ENCODE measurements around the gene CXADR. TPM values are rescaled to one million over a fixed set of nuclear protein-coding genes. Genes with fewer than 3 reads are reported as not detected.
"Not testable (repeated sequence)": the region's sequence is repeated elsewhere in the genome, so short reads cannot be mapped to it uniquely, and the experiment has no call there.

The CXADR gene
- total and polyA plus RNA-seq, 2 donors: 3.2 to 5.6 TPM

- H3K4me3 ChIP-seq (ENCODE audit: low read length in 2 of 2): no peak overlapping the region
- no peak for DNase-seq (ENCODE audit: low read depth in 6 of 9, low spot score in 9 of 9)
- no peaks in the 10 kb centered on the region for H3K36me3 ChIP-seq (ENCODE audit: control insufficient read depth in 2 of 2, insufficient read depth in 2 of 2, low read length in 1 of 2)
- no peak overlapping the region for H3K27ac ChIP-seq (ENCODE audit: low read depth in 1 of 2, low read length in 1 of 2)
- H3K9me3 ChIP-seq (ENCODE audit: control insufficient read depth in 2 of 2, insufficient read depth in 1 of 2, low read length in 1 of 2): no peaks in the 10 kb centered on the region
- no peaks in the 10 kb centered on the region for H3K27me3 ChIP-seq (ENCODE audit: control insufficient read depth in 2 of 2, insufficient read depth in 1 of 2, low read length in 1 of 2)
- H3K4me1 ChIP-seq (ENCODE audit: control insufficient read depth in 2 of 2, insufficient read depth in 2 of 2, low read length in 2 of 2): no peaks in the 10 kb centered on the region
- WGBS: 96% methylated on average over 2 of the region's 2 CpGs
Observed at GRCh38 chr21:17495680-17496079, 17.2 kb upstream of the CXADR start.

- Histone ChIP-seq H3K36me3 (ENCODE audit: control insufficient read depth in 2 of 2, insufficient read depth in 2 of 2, low read length in 1 of 2) (no peaks in the 10 kb centered on the region), H3K9me3 (ENCODE audit: control insufficient read depth in 2 of 2, insufficient read depth in 1 of 2, low read length in 1 of 2) (no peaks in the 10 kb centered on the region), H3K4me1 (ENCODE audit: control insufficient read depth in 2 of 2, insufficient read depth in 2 of 2, low read length in 2 of 2) (no peaks in the 10 kb centered on the region), H3K4me3 (ENCODE audit: low read length in 2 of 2) (no peak overlapping the region), H3K27me3 (ENCODE audit: control insufficient read depth in 2 of 2, insufficient read depth in 1 of 2, low read length in 1 of 2) (no peaks in the 10 kb centered on the region), H3K27ac (ENCODE audit: low read depth in 1 of 2, low read length in 1 of 2) (no peak overlapping the region)
- DNase-seq (ENCODE audit: low read depth in 6 of 9, low spot score in 9 of 9): no peak
Observed at GRCh38 chr21:17497316-17497715, 15.5 kb upstream of the CXADR start.

GRCh38 chr21:17498586-17498985 lies 14.3 kb upstream of the CXADR start:
- no peak overlapping the region for H3K27ac ChIP-seq (ENCODE audit: low read depth in 1 of 2, low read length in 1 of 2)
- H3K4me3 ChIP-seq (ENCODE audit: low read length in 2 of 2): no peak overlapping the region
- H3K36me3 ChIP-seq (ENCODE audit: control insufficient read depth in 2 of 2, insufficient read depth in 2 of 2, low read length in 1 of 2): no peaks in the 10 kb centered on the region
- H3K4me1 ChIP-seq (ENCODE audit: control insufficient read depth in 2 of 2, insufficient read depth in 2 of 2, low read length in 2 of 2): no peaks in the 10 kb centered on the region
- DNase-seq (ENCODE audit: low read depth in 6 of 9, low spot score in 9 of 9): no peak
- no peaks in the 10 kb centered on the region for H3K27me3 ChIP-seq (ENCODE audit: control insufficient read depth in 2 of 2, insufficient read depth in 1 of 2, low read length in 1 of 2)
- WGBS: 93% methylated on average over 2 of the region's 2 CpGs
- no peaks in the 10 kb centered on the region for H3K9me3 ChIP-seq (ENCODE audit: control insufficient read depth in 2 of 2, insufficient read depth in 1 of 2, low read length in 1 of 2)

GRCh38 chr21:17501107-17502006 lies 11.5 kb upstream of the CXADR start:
- no peak overlapping the region for H3K27ac ChIP-seq (ENCODE audit: low read depth in 1 of 2, low read length in 1 of 2)
- 85% methylated on average over 4 of the region's 4 CpGs for WGBS
- no peak overlapping the region for H3K4me3 ChIP-seq (ENCODE audit: low read length in 2 of 2)
- H3K9me3 ChIP-seq (ENCODE audit: control insufficient read depth in 2 of 2, insufficient read depth in 1 of 2, low read length in 1 of 2): no peaks in the 10 kb centered on the region
- no peaks in the 10 kb centered on the region for H3K4me1 ChIP-seq (ENCODE audit: control insufficient read depth in 2 of 2, insufficient read depth in 2 of 2, low read length in 2 of 2)
- no peaks in the 10 kb centered on the region for H3K27me3 ChIP-seq (ENCODE audit: control insufficient read depth in 2 of 2, insufficient read depth in 1 of 2, low read length in 1 of 2)
- H3K36me3 ChIP-seq (ENCODE audit: control insufficient read depth in 2 of 2, insufficient read depth in 2 of 2, low read length in 1 of 2): no peaks in the 10 kb centered on the region
- DNase-seq (ENCODE audit: low read depth in 6 of 9, low spot score in 9 of 9): no peak

- DNase-seq (ENCODE audit: low read depth in 6 of 9, low spot score in 9 of 9); H3K36me3 ChIP-seq (ENCODE audit: control insufficient read depth in 2 of 2, insufficient read depth in 2 of 2, low read length in 1 of 2); H3K27me3 ChIP-seq (ENCODE audit: control insufficient read depth in 2 of 2, insufficient read depth in 1 of 2, low read length in 1 of 2); H3K27ac ChIP-seq (ENCODE audit: low read depth in 1 of 2, low read length in 1 of 2); H3K9me3 ChIP-seq (ENCODE audit: control insufficient read depth in 2 of 2, insufficient read depth in 1 of 2, low read length in 1 of 2); H3K4me1 ChIP-seq (ENCODE audit: control insufficient read depth in 2 of 2, insufficient read depth in 2 of 2, low read length in 2 of 2); H3K4me3 ChIP-seq (ENCODE audit: low read length in 2 of 2): not testable (repeated sequence)
- WGBS: 90% methylated on average over 5 of the region's 5 CpGs
Observed at GRCh38 chr21:17502985-17503384, 9.9 kb upstream of the CXADR start.

GRCh38 chr21:17506951-17507350 lies 5.9 kb upstream of the CXADR start:
- H3K4me1 ChIP-seq (ENCODE audit: control insufficient read depth in 2 of 2, insufficient read depth in 2 of 2, low read length in 2 of 2): no peaks in the 10 kb centered on the region
- no peaks in the 10 kb centered on the region for H3K36me3 ChIP-seq (ENCODE audit: control insufficient read depth in 2 of 2, insufficient read depth in 2 of 2, low read length in 1 of 2)
- no peak overlapping the region for H3K4me3 ChIP-seq (ENCODE audit: low read length in 2 of 2)
- 92% methylated on average over 7 of the region's 7 CpGs for WGBS
- H3K9me3 ChIP-seq (ENCODE audit: control insufficient read depth in 2 of 2, insufficient read depth in 1 of 2, low read length in 1 of 2): no peaks in the 10 kb centered on the region
- no peak overlapping the region for H3K27ac ChIP-seq (ENCODE audit: low read depth in 1 of 2, low read length in 1 of 2)
- no peak for DNase-seq (ENCODE audit: low read depth in 6 of 9, low spot score in 9 of 9)
- H3K27me3 ChIP-seq (ENCODE audit: control insufficient read depth in 2 of 2, insufficient read depth in 1 of 2, low read length in 1 of 2): peaks cover under 1 to 25% of the 10 kb centered on the region in 2 donors

- Histone ChIP-seq H3K36me3 (ENCODE audit: control insufficient read depth in 2 of 2, insufficient read depth in 2 of 2, low read length in 1 of 2) (no peaks in the 10 kb centered on the region), H3K27ac (ENCODE audit: low read depth in 1 of 2, low read length in 1 of 2) (no peak overlapping the region), H3K27me3 (ENCODE audit: control insufficient read depth in 2 of 2, insufficient read depth in 1 of 2, low read length in 1 of 2) (peaks cover 6 to 31% of the 10 kb centered on the region in 2 donors), H3K9me3 (ENCODE audit: control insufficient read depth in 2 of 2, insufficient read depth in 1 of 2, low read length in 1 of 2) (no peaks in the 10 kb centered on the region), H3K4me3 (ENCODE audit: low read length in 2 of 2) (no peak overlapping the region), H3K4me1 (ENCODE audit: control insufficient read depth in 2 of 2, insufficient read depth in 2 of 2, low read length in 2 of 2) (peaks cover 2 to 5% of the 10 kb centered on the region in 2 donors)
- WGBS: 75% methylated on average over 5 of the region's 5 CpGs
- no peak for DNase-seq (ENCODE audit: low read depth in 6 of 9, low spot score in 9 of 9)
Observed at GRCh38 chr21:17507591-17507990, 5.3 kb upstream of the CXADR start.

- no peaks in the 10 kb centered on the region for H3K36me3 ChIP-seq (ENCODE audit: control insufficient read depth in 2 of 2, insufficient read depth in 2 of 2, low read length in 1 of 2)
- H3K4me1 ChIP-seq (ENCODE audit: control insufficient read depth in 2 of 2, insufficient read depth in 2 of 2, low read length in 2 of 2): peaks cover 8 to 14% of the 10 kb centered on the region in 2 donors
- H3K27me3 ChIP-seq (ENCODE audit: control insufficient read depth in 2 of 2, insufficient read depth in 1 of 2, low read length in 1 of 2): peaks cover 11 to 55% of the 10 kb centered on the region in 2 donors
- WGBS: 1% methylated on average over 69 of the region's 69 CpGs
- H3K27ac ChIP-seq (ENCODE audit: low read depth in 1 of 2, low read length in 1 of 2): no peak overlapping the region
- H3K9me3 ChIP-seq (ENCODE audit: control insufficient read depth in 2 of 2, insufficient read depth in 1 of 2, low read length in 1 of 2): no peaks in the 10 kb centered on the region
- peak in 6 of 9 donors; percentile 4 to 43 (median 16) for DNase-seq (ENCODE audit: low read depth in 6 of 9, low spot score in 9 of 9)
- peak overlapping the region; percentile 58 to 66 for H3K4me3 ChIP-seq (ENCODE audit: low read length in 2 of 2)
Observed at GRCh38 chr21:17513214-17514123, 626 bp downstream of the CXADR start.
